Endodermal cell (in vitro differentiated cells): ENCODE measurements around the gene DOCK4. TPM values are rescaled to one million over a fixed set of nuclear protein-coding genes. Genes with fewer than 3 reads are reported as not detected.

Experiments used
- DNase-seq: peaks from one replicate; pipeline ENCODE4 v3.0.0-alpha.2; 2017
- H3K27ac ChIP-seq: 2 replicates; pipeline ENCODE4 v1.5.1; 2013; ENCODE audit warnings: mild to moderate bottlenecking, low read depth, low read length, moderate library complexity
- H3K27me3 ChIP-seq: 2 replicates; pipeline ENCODE4 v1.6.1; 2013; ENCODE audit warnings: mild to moderate bottlenecking, low read length, moderate library complexity; ENCODE audit not compliant: insufficient read depth, control insufficient read depth, poor library complexity, severe bottlenecking
- H3K36me3 ChIP-seq: 2 replicates; pipeline ENCODE4 v1.7.0; 2013; ENCODE audit warnings: mild to moderate bottlenecking, low read length, moderate library complexity; ENCODE audit not compliant: control insufficient read depth, insufficient read depth
- H3K4me1 ChIP-seq: one replicate; pipeline ENCODE4 v1.7.0; 2013; ENCODE audit warnings: low read length; ENCODE audit not compliant: control insufficient read depth, insufficient read depth
- H3K4me3 ChIP-seq: 2 replicates; pipeline ENCODE4 v1.5.1; 2013; ENCODE audit warnings: mild to moderate bottlenecking, low read length, moderate library complexity
- H3K9ac ChIP-seq: 2 replicates; pipeline ENCODE4 v1.6.1; 2013; ENCODE audit warnings: mild to moderate bottlenecking, low read length, moderate library complexity; ENCODE audit not compliant: poor library complexity, severe bottlenecking; ENCODE audit errors: extremely low read depth
- H3K9me3 ChIP-seq: 2 replicates; pipeline ENCODE4 v1.6.1; 2013; ENCODE audit warnings: mild to moderate bottlenecking, low read length, moderate library complexity; ENCODE audit not compliant: control insufficient read depth
- H3K27ac Mint-ChIP-seq: 2 replicates; pipeline ENCODE4 v1.8.0; 2020; ENCODE audit warnings: mixed read lengths
- H3K27me3 Mint-ChIP-seq: 2 replicates; pipeline ENCODE4 v1.8.0; 2021; ENCODE audit warnings: mild to moderate bottlenecking, mixed read lengths; ENCODE audit not compliant: insufficient read depth
- H3K36me3 Mint-ChIP-seq: 2 replicates; pipeline ENCODE4 v1.8.0; 2020; ENCODE audit warnings: low read depth, mixed read lengths
- H3K4me1 Mint-ChIP-seq: 2 replicates; pipeline ENCODE4 v1.8.0; 2020; ENCODE audit warnings: mixed read lengths
- H3K4me3 Mint-ChIP-seq: 2 replicates; pipeline ENCODE4 v1.8.0; 2020; ENCODE audit warnings: mild to moderate bottlenecking, moderate library complexity, mixed read lengths
- H3K9me3 Mint-ChIP-seq: 2 replicates; pipeline ENCODE4 v1.8.0; 2020; ENCODE audit warnings: mild to moderate bottlenecking, mixed read lengths
- WGBS, 2 experiments: methylation state at CpG; one replicate each; pipeline versions ENCODE4 v1.1.5 to v1.1.7; 2013; ENCODE audit warnings: missing lambda C conversion rate in 2 of 2, mixed read lengths in 1 of 2; ENCODE audit not compliant: insufficient coverage in 1 of 2, insufficient read length in 1 of 2; 5-methylcytosine and 5-hydroxymethylcytosine counted together
- total RNA-seq, 2 donors: library from RNA; stranded (reverse); fragmentation: NEBNext Ultra II Directional in 1 of 2; extraction: Animal tissue kit (Norgen Biotek cat#: 25700) in 1 of 2; gene quantifications; 2 replicates in 1 of 2; 3 replicates in 1 of 2; pipeline ENCODE4 v1.2.1, GENCODE V29; 2021
- TF ChIP-seq, protein P1 (sequence below): fragments of 200-600 bp; sonication (generic); conservative IDR thresholded peaks from 2 replicates; pipeline ENCODE4 v1.5.0; 2021; ENCODE audit warnings: antibody characterized with exemption, mild to moderate bottlenecking

The DOCK4 gene
- total RNA-seq, 2 donors from 2014 or later, result 11.2 to 15.3 TPM

DNA sequence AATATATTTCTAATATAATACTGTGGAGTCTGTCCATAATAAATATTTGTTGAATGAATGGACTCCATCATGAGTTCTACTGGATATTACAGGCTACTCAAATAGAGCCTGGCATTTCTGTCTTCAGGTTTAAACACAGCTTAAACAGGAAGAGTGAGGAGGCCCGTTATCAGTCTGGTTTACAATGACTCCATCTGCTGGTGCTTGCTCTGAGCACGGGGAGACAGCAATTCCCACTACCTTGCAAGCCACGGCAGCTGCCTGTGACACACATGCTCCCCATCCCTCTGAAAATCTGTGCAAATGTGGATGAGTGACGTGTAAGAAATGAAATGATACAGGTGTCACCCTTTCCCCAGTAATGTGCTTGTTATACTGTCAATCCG is 350.4 kb downstream of the DOCK4 start:
- H3K9me3 Mint-ChIP-seq, result peaks cover 12% of the 10 kb centered on the region
- no peak overlapping the region for H3K27ac Mint-ChIP-seq
- no peak overlapping the region for H3K4me3 Mint-ChIP-seq
- TF ChIP-seq, protein P1, sequence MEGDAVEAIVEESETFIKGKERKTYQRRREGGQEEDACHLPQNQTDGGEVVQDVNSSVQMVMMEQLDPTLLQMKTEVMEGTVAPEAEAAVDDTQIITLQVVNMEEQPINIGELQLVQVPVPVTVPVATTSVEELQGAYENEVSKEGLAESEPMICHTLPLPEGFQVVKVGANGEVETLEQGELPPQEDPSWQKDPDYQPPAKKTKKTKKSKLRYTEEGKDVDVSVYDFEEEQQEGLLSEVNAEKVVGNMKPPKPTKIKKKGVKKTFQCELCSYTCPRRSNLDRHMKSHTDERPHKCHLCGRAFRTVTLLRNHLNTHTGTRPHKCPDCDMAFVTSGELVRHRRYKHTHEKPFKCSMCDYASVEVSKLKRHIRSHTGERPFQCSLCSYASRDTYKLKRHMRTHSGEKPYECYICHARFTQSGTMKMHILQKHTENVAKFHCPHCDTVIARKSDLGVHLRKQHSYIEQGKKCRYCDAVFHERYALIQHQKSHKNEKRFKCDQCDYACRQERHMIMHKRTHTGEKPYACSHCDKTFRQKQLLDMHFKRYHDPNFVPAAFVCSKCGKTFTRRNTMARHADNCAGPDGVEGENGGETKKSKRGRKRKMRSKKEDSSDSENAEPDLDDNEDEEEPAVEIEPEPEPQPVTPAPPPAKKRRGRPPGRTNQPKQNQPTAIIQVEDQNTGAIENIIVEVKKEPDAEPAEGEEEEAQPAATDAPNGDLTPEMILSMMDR, result no peak
- Histone ChIP-seq H3K9ac (no peak overlapping the region), H3K4me1 (peaks cover 6% of the 10 kb centered on the region), H3K27me3 (no peaks in the 10 kb centered on the region), H3K36me3 (no peaks in the 10 kb centered on the region), H3K4me3 (no peak overlapping the region), H3K9me3 (peaks cover 3% of the 10 kb centered on the region), H3K27ac (no peak overlapping the region)
- DNase-seq, result peak; percentile 65
- 67 to 68% methylated on average over 3 to 5 of the region's 5 CpGs for WGBS, 2 experiments
- H3K27me3 Mint-ChIP-seq, result no peaks in the 10 kb centered on the region
- peaks cover 16% of the 10 kb centered on the region for H3K36me3 Mint-ChIP-seq
- H3K4me1 Mint-ChIP-seq, result peaks cover 33% of the 10 kb centered on the region

DNA sequence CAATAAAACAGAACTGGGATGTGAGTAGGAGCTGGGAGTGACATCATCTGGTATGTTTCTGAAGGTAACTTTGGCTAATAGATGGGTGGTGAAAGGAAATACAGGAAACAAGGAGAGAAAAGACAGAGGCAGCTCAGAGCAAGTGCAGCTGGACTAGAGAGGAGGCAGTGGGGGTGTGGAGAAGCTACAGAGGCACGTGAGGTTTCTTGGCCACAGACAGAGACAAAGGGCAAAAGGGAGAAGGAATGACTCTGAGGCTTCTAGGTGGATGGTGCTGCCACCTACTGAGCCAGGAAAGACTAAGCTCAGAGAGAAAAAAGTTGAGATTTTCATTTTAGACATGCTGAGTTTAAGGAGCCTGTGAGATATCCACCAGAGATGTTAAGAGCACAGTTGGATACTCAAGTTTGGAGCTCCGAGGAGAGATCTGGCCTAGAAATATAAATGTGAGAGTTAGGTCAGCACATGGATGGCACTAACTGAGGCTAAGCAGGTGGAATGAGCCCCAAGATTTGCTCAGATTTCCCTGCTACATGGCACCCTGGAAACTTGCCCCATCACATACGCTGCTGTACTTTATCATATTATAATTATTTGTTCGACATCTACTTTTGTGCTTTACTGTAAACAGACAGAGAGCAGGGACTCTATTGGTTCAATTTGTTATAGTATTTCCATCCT is 350.9 kb downstream of the DOCK4 start:
- Histone ChIP-seq H3K9ac (no peak overlapping the region), H3K4me3 (no peak overlapping the region), H3K27ac (no peak overlapping the region), H3K4me1 (peaks cover 6% of the 10 kb centered on the region), H3K36me3 (no peaks in the 10 kb centered on the region), H3K9me3 (peaks cover 9% of the 10 kb centered on the region), H3K27me3 (no peaks in the 10 kb centered on the region)
- peak; percentile 80 for DNase-seq
- Mint-ChIP-seq H3K27ac (peak overlapping the region; percentile 89), H3K27me3 (no peaks in the 10 kb centered on the region), H3K9me3 (peaks cover 17% of the 10 kb centered on the region), H3K36me3 (peaks cover 16% of the 10 kb centered on the region), H3K4me1 (peaks cover 33% of the 10 kb centered on the region), H3K4me3 (no peak overlapping the region)
- WGBS, 2 experiments, result 54 to 57% methylated on average over 2 to 3 of the region's 4 CpGs
- TF ChIP-seq, protein P1, result peak; percentile 76

DNA sequence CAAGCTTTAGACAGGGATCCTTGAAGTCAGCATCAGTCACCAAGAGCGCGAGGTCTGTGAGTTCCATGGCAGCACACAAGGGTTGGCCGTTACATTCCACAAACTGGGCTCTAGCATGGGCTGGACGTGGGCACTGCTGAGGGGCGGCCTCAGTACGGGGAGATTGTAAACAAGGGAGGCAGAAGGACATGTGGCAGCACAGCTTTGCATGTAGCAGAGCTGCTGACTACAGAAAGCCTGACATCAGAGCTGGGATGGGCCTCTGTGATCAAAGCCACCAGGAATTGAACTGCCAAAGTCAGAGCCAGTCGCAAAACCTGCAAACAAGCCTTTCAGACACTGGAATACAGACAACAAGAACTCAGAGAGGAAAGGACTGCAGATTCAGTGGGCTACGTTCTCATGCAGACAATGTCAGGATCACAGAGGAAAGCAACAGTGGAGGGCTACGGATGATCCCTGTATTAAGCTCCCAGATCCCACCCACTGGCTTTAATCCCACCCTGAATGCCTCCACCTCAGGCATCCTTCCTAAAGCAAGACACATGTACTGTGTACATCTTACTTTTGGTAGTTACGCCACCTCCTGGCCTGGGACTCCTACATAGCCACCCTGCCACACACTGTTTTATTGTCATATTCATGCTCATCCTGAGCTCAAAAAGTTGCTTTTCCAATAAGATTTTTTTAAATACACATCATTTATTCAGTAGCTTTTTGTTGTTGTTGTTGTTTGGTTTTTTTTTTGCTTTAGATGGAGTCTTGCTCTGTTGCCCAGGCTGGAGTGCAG is 352.8 kb downstream of the DOCK4 start:
- H3K27ac Mint-ChIP-seq, result peak overlapping the region; percentile 46
- H3K27me3 ChIP-seq, result no peaks in the 10 kb centered on the region
- DNase-seq, result no peak
- H3K27me3 Mint-ChIP-seq, result no peaks in the 10 kb centered on the region
- 85 to 89% methylated on average over 9 to 10 of the region's 10 CpGs for WGBS, 2 experiments
- H3K4me3 Mint-ChIP-seq, result no peak overlapping the region
- no peaks in the 10 kb centered on the region for H3K36me3 ChIP-seq
- peaks cover 6% of the 10 kb centered on the region for H3K4me1 ChIP-seq
- no peak overlapping the region for H3K9ac ChIP-seq
- peaks cover 31% of the 10 kb centered on the region for H3K9me3 Mint-ChIP-seq
- H3K36me3 Mint-ChIP-seq, result peaks cover 22% of the 10 kb centered on the region
- no peak overlapping the region for H3K4me3 ChIP-seq
- H3K4me1 Mint-ChIP-seq, result peaks cover 38% of the 10 kb centered on the region
- H3K9me3 ChIP-seq, result peaks cover 19% of the 10 kb centered on the region
- TF ChIP-seq, protein P1, result peak; percentile 55
- H3K27ac ChIP-seq, result no peak overlapping the region
